ENCODE data around the gene EXOC6B.
"Not testable (repeated sequence)": the region's sequence is repeated elsewhere in the genome, so short reads cannot be mapped to it uniquely, and the experiment has no call there.

Gene EXOC6B

DNA sequence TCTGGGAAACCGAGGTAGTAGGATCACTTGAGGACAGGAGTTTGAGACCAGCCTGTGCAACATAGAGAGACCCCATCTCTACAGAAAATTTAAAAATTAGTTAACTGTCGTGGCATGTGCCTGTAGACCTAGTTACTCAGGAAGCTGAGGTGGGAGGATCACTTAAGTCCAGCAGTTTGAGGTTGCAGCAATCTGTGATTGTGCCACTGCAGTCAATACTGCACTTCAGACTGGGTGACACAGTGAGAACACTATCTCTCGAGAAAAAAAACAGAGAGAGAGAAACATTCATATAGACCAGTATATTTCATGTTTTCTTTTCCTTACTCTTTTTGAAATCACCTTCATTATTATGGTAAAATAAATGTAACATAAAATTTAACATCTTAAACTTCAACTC, 387.5 kb downstream of the EXOC6B start:
- DNase-seq (ENCODE audit: low spot score): no peak

DNA sequence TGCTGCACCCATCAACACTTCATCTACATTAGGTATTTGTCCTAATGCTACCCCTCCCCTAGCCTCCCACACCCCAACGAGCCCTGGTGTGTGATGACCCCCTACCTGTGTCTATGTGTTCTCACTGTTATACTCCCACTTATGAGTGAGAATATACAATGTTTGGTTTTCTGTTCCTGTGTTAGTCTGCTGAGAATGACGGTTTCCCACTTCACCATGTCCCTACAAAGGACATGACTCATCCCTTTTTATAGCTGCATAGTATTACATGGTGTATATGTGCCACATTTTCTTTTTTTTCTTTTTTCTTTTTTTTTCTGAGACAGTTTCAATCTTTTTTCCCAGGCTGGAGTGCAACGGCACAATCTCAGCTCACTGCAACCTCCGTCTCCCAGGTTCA, 394.1 kb downstream of the EXOC6B start:
- no peak for DNase-seq (ENCODE audit: low spot score)

DNA sequence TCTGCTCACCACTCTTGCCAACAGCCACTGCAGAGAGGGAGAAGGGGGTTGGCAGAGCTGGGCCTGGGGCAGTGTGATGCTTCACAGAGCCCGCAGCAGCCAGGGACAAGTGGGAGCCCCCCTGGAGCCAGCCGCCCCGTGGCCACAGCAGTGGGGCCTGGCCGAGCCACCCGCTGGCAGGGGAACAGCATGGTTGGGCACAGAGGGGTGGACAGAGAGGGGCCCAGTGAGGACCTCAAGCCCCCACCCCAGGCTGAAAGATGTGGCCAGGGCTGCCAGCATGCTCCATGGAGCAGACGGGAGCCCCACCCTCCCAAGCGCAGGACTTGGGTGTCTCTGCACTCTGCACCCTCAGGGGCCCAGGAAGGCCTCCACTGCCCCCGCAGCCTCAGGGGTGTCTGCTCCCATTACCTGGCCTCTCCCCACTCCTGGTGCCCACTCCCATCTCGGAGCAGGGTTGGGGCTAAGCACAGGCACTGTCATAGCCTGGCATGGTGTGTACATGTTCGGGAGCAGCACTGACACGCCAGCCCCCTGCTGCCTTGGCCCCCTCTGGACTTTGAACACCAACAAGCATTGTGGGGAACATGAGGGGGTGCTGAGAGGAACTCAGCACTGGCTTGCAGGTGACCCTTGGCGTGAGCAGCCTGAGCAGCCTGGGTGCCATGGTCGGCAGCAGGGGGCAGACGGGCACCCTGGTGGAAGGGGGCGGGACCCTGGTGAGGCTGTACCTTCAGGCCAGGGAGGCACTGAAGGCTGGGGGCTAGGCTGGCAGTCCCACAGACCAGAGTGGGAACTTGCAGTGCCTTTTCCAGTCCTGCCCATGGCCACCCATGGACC, 398.6 kb downstream of the EXOC6B start:
- no peak for DNase-seq (ENCODE audit: low spot score)

DNA sequence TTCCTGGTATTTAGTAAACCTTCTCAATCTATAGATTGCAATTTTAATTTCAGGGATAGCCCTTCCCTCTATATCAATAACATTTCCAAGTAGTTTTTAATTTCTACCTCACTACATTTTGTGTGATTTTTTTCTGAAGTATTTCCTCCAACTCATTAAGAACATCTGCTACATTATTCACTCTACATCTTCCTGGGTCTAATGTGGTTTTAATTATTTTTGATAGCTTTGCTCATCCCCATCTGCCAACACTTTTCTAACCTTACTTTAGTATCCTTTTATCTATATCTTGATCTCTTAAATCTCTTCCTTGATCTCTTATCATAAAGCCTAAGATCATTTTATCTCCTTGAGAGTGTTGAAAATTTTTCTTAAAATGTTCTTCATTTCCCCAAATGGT, 399.8 kb downstream of the EXOC6B start:
- no peak for DNase-seq (ENCODE audit: low spot score)

DNA sequence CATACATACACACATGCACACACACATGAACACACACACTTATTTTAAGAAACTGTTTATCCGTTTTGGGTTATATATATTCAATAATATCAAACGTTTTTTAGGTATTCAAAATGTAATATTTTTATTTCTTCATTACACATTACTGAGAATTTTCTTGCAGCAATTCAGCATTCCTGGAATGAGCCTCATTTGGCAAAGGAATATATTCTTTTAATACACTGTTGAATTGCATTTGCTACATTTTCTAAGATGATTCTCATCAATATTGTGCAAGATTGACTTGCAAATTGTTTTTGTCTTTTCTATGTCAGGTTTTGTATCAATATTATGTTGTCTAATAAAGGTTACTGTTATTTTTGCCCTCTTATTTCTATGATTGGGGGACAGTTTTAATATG, 402.1 kb downstream of the EXOC6B start:
- no peak for DNase-seq (ENCODE audit: low spot score)

DNA sequence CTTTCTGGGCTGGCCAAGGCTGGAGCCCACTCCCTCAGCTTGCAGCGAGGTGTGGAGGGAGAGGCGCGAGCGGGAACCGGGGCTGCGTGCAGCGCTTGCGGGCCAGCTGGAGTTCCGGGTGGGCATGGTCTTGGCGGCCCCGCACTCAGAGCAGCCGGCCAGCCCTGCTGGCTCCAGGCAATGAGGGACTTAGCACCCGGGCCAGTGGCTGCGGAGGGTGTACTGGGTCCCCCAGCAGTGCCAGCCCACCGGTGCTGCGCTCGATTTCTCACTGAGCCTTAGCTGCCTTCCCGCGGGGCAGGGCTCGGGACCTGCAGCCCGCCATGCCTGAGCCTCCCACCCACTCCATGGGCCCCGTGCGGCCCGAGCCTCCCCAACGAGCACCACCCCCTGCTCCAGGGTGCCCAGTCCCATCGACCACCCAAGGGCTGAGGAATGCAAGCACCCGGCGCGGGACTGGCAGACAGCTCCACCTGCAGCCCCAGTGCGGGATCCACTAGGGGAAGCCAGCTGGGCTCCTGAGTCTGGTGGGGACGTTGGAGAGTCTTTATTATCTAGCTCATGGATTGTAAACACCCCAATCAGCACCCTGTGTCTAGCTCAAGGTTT, 404.0 kb downstream of the EXOC6B start:
- not testable (repeated sequence) for DNase-seq (ENCODE audit: low spot score)

DNA sequence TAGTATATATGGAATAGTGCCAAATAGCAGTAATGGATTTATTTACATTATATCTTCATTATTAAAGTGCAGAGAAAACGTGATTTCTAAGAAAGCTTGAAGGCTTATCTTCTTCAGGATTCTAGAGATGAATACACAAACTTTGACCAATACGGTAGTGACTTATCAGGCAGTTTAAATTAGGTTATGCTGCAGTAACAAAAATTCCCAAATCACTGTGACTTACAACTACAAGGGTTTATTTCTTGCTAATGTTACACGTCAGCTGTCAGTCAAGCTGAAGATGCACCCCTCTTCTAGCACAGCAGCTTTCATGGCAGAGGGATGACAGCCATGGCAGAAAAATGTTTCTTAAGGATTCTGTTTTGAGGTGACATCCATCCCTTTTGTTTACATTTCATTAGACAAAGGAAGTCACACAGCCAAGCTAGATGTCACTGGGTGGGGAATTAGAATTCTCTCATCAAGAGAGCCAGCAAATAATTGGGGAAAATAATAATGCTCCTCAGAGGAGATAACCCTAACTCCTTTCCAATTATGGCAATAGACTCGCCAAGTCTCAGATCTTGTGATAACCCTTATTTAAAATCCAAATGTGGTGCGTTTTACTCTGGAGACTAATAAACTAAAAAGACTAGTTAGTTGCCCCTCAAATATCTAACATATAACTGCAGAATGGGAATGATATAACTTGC, 409.9 kb downstream of the EXOC6B start:
- no peak for DNase-seq (ENCODE audit: low spot score)

DNA sequence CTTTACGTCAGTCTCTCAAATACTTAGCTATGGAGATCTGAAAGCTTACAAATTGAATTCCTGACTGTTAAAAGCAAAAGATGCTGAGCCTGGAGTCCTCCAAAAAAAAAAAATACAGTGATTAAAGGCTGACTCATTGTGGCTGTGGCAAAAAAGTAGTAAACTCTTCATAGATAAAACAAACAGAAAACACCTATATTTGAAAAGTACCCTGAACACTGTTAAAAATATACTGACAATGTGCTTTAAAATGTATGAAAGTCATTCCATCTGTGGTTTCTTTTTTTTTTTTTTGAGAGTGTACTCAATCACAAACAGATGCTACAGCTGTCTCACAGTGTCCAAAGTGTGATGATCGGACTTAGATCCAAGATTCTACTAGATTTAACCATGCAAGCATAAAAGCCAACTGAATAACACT, 410.6 kb downstream of the EXOC6B start:
- DNase-seq (ENCODE audit: low spot score): no peak

DNA sequence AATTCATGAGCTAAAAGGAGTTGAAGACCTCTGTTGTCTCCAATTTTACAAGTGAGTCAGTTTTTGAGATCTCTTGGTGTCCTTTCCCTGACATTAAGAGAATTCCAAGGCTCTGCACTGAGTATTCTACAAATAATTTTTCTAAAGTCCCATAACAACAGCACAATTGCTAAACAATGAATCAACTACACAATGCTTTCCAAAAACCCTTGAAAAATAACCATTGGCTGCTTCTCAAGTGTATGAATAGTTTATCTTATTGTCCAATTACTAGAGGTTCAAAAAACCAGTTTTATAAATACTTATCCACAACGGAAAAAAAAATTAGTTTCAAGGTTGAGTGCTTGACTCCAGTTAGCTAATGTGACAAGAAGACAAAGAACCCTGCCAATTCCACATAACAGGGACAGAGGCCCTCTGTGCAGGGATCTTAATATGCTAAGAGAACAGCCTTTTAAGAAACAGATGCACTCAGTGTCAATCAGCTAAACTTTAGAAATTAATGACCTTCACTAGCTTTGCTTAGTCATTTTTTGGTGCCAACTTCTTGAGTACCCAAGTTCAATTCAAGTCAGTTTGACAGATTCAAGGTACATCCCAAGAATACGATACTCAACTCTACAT, 411.6 kb downstream of the EXOC6B start:
- DNase-seq (ENCODE audit: low spot score): peak; percentile 29

DNA sequence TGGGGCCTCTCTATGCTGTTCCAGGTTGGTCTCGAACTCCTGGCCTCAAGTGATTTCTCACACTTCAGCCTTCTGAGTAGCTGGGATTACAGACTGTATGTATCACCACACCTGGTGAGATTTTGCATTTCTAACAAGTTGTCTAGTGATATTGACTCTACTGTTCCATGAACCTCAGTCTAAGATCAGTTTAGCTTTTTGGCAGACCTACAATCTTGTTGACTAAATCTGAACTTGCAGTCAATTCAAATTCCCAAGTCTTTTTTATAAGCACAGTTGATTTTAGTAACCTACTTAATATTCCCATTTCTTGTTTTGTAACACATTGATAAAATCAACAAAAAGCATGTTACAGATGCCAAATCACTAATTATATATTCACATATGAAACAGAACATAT, 412.1 kb downstream of the EXOC6B start:
- DNase-seq (ENCODE audit: low spot score): no peak

DNA sequence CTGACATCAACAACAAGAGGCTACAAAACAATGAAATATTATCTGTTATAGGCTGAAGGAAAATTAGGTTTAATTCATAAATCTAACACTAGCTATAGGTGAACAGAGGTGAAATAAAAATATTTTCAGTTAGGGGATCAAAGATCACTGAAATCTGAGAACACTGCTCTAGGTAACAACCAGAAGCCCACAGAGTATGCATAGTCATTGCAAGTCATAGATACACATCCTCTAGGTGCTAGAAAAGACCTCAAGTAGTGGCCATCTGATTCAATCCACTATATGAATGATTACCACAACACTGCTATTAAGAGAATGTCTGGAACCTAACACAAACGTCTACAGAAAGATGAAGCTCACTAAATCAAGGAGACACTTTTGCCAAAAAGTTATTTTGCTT, 413.6 kb downstream of the EXOC6B start:
- DNase-seq (ENCODE audit: low spot score): no peak

DNA sequence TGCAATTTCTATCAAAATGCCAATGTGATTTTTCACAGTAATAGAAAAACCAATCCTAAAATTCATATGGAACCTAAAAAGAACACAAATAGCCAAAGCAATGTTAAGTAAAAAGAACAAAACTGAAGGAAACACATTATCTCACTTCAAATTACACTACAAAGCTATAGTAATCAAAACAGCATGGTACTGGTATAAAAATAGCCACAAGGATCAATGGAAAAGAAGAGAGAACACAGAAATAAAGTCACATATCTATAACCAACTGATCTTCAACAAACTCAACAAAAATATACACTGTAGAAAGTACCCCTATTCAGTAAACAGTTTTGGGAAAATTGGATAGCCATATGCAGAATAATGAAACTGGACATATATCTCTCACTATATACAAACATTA, 426.0 kb downstream of the EXOC6B start:
- no peak for DNase-seq (ENCODE audit: low spot score)

DNA sequence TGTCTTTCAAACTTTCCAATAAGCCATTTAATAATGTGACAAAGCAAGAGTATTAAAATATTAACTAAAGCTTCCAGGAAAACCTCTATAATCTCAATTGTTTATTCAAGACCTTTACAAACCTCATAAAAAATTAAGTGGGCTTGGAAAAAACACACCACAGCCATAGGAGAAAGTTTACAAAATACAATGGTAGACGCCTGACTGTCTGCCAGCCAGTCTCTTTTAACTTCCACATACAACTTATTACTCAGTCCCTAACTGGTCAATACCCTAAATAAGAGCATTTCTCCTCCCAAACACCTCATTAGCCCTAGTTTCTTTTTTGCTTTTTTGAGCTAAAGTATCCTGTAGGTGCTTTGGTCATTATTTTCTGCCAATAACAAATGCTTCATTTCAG, 430.7 kb downstream of the EXOC6B start:
- DNase-seq (ENCODE audit: low spot score): no peak

DNA sequence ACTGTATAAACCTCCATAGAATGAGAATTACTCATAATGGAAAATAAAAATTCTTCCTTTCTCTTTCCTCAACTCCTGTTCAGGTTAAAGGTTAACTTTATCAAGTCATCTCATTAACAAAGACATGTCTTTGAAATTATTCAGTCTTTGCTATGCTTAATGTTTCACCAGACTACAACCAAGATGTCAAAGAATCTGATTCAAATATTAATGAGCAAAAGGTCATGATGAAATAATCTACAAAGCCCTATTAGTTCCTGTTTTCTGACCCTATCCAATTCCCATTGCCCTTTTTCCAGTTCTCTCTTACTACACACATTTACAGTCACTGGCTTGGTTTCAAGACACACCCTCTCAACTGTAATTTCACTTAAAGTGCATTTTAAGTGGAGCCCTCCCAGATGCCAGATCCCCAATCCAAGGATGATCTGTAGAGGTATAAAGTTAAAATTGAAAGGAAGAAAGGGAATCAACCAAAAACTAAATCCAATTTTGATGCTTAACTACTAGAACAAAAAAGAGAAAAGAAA, 431.2 kb downstream of the EXOC6B start:
- no peak for DNase-seq (ENCODE audit: low spot score)

DNA sequence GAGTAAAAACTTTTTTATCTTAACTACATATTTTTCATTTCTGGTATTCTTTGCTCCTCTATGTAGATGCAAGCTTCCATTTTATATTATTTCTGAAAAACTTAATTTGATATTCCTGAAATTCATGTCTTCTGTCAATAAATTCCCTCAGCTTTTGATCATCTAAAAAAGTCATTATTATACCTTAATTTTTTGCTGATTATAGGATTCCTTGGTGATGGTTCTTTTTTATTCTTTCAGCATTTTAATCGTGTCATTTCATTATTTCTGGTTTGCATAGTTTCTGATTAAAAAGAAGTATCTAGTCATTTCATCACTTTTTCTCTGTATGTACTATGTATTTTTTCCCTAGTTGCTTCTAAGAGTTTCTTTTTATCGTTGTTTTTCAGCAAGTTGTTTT, 436.4 kb downstream of the EXOC6B start:
- no peak for DNase-seq (ENCODE audit: low spot score)

DNA sequence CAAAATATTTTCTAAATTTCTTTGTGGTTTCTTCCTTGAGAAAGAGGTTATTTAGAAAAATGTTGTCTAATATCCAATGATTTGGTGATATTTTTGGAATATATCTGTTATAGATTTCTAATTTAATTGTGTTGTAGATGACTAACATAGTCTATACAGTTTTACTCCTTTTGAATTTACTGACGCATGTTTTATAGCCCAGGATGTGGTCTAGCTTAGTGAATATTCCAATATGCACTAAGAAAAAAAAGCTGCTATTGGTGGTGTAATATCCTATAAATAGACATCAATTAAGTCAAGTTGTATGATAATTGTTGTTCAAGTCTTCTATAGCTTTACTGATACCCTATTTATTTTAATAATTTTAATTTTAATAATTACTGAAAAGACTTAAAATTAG, 437.6 kb downstream of the EXOC6B start:
- DNase-seq (ENCODE audit: low spot score): no peak

DNA sequence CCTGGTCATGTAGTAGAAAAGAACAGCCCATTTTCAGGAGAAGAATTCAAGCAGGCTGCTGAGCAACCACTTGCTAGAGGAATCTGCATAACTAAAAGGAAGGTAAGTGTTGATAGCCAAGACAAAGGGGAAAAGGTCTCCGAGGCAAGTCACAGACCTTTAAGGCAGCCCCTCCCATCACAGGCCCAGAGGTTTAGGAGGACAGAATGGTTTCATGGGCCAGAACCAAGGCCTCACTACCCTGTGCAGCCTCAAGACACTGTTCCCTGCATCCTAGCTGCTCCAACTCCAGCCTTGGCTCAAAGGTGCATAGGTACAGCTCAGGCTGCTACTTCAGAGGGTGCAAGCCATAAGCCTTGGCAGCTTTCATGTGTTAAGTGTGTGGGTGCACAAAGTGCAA, 439.5 kb downstream of the EXOC6B start:
- no peak for DNase-seq (ENCODE audit: low spot score)

DNA sequence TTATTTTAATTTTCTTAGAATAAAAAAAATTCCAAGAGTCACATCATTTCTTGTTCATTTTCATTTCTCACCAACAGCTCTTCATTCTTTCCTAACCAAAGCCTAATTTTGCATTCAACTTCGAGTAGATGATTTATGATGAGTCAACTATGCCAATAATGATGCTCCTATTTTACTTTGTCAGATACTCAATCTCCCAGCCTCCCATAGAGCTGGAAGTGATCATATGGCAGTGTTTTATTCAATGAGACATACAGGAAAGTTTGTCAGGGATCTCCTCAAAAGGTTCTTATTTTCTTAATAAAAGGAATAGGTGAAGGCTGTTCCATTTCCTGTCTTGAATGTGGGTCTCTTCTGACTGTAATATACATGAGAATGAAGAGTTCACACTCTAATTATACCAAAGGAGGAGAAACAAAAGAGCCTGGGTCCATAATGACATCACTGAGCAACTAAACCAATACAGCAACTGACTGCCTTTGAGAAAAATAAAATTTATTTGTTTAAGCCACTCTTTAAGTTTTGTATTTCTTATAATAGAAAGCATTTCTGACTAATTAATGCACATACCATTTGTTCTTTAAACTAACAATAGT, 447.0 kb downstream of the EXOC6B start:
- no peak for DNase-seq (ENCODE audit: low spot score)

DNA sequence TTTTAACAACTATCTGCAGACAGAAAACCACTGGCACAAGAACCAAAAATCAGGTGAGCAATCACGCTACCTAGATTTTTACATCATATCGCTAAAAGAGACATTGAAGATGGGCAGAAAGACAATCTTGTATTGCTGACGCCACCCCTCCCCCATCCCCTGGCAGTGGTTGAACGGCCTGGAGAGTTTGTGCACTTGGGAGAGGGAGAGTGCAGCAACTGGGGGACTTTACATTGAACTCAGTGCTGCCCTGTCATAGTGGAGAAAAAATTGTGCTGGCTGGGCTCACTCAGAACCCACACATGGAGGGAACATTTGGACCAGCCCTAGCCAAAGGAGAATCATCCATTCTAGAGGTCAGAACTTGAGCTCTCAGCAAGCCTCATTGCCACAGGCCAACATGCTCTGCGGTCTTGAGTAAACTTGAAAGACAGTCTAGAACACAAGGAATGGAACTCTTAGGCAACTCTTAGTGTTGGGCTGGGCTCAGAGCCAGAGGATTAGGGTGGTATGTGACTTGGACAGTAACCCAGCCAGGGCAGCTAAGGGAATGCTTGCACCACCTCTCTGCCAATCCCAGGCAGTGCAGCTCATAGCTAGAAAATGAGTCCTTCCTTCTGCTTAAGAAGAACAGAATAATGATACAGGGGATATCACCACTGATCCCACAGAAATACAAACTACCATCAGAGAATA, 458.2 kb downstream of the EXOC6B start:
- DNase-seq (ENCODE audit: low spot score): peak; percentile 20

DNA sequence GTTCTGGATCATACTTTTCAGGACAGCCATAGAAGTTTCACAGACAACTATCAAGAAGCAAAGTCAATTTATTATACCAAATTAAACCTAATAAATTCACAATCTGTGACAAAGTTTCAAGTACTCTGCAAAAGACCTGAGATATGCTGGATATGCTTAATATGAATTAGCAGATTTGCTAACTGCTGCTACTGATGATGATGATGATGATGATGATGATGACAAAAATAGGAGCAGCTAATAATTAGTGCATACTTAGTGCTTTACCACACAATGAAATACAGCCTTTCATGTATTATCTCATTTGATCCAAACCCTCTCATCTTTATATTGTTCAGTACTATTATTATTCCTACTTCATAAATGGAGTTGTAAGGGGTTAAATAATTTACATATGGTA, 462.4 kb downstream of the EXOC6B start:
- DNase-seq (ENCODE audit: low spot score): no peak

DNA sequence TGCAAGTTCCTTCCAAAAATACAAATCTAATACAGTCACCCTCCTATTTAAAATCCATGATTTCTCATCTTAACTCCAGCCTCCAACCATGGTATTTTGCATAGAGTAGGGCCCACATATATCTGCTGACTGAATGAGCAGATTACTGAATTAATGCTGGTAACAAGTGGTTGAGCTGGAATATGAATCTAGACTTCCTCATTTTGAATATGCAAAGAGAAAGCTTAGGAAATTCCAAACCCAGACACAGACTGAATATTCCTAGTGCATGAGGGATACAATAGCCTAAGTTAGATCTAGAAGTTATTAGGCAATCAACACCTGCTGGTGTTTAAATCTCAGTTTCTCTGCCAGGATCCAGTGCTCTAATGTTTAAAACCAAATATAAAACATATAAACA, 463.1 kb downstream of the EXOC6B start:
- no peak for DNase-seq (ENCODE audit: low spot score)

All from Ammon's horn (tissue), 1 donor.